ENCODE measurements around the gene DAPK1. TPM values are rescaled to one million over a fixed set of nuclear protein-coding genes. Genes with fewer than 3 reads are reported as not detected.

The DAPK1 gene
- total RNA-seq, 1 donor from 2014 or later: 35.1 TPM

- DNase-seq (ENCODE audit: low read depth) (no peak), FAIRE-seq (no peak)
- H3K4me2 ChIP-seq (ENCODE audit: low read length): no peak overlapping the region
- H3K27me3 Mint-ChIP-seq (ENCODE audit: low read depth, unreplicated experiment): no peaks in the 10 kb centered on the region
- no peak overlapping the region for H3K9ac ChIP-seq (ENCODE audit: low read length)
- H3K4me3 Mint-ChIP-seq (ENCODE audit: unreplicated experiment): no peak overlapping the region
- peaks cover 4% of the 10 kb centered on the region for H4K20me1 ChIP-seq (ENCODE audit: insufficient read depth, low read length)
- H3K36me3 Mint-ChIP-seq (ENCODE audit: low read depth, unreplicated experiment): peaks cover 4% of the 10 kb centered on the region
- H2AFZ ChIP-seq (ENCODE audit: low read depth, low read length): no peak overlapping the region
- TF ChIP-seq CTCF (IDR thresholded peaks at IDR 0.05; ENCODE audit: insufficient read depth, low read depth, low read length): no peak
- TF ChIP-seq EZH2 (IDR thresholded peaks at IDR 0.05; ENCODE audit: insufficient read depth, low read length): no peak
- H3K79me2 ChIP-seq (ENCODE audit: insufficient read depth, low read length): no peaks in the 10 kb centered on the region
- H3K4me1 Mint-ChIP-seq (ENCODE audit: low read depth, unreplicated experiment): peaks cover 17% of the 10 kb centered on the region
- H3K4me1 ChIP-seq (ENCODE audit: insufficient read depth, low read length): peaks cover 12% of the 10 kb centered on the region
- H3K4me3 ChIP-seq (ENCODE audit: insufficient read depth, low read depth, low read length): no peak overlapping the region
- H3K9me3 Mint-ChIP-seq (ENCODE audit: unreplicated experiment): no peaks in the 10 kb centered on the region
- no peak overlapping the region for H3K27ac Mint-ChIP-seq (ENCODE audit: unreplicated experiment)
- no peaks in the 10 kb centered on the region for H3K36me3 ChIP-seq (ENCODE audit: insufficient read depth, low read length)
- no peaks in the 10 kb centered on the region for H3K9me3 ChIP-seq (ENCODE audit: insufficient read depth, low read depth, low read length)
- H3K27ac ChIP-seq (ENCODE audit: low read depth, low read length): no peak overlapping the region
- H3K27me3 ChIP-seq (ENCODE audit: insufficient read depth, low read length): no peaks in the 10 kb centered on the region
Measured at GRCh38 chr9:87549791-87550190, 52.1 kb downstream of the DAPK1 start.

- Mint-ChIP-seq H3K27ac (ENCODE audit: unreplicated experiment) (no peak overlapping the region), H3K4me1 (ENCODE audit: low read depth, unreplicated experiment) (peaks cover 17% of the 10 kb centered on the region), H3K27me3 (ENCODE audit: low read depth, unreplicated experiment) (no peaks in the 10 kb centered on the region), H3K4me3 (ENCODE audit: unreplicated experiment) (no peak overlapping the region), H3K36me3 (ENCODE audit: low read depth, unreplicated experiment) (peaks cover 4% of the 10 kb centered on the region), H3K9me3 (ENCODE audit: unreplicated experiment) (no peaks in the 10 kb centered on the region)
- Histone ChIP-seq H3K4me1 (ENCODE audit: insufficient read depth, low read length) (peaks cover 12% of the 10 kb centered on the region), H3K4me3 (ENCODE audit: insufficient read depth, low read depth, low read length) (no peak overlapping the region), H3K9me3 (ENCODE audit: insufficient read depth, low read depth, low read length) (no peaks in the 10 kb centered on the region), H4K20me1 (ENCODE audit: insufficient read depth, low read length) (peaks cover 4% of the 10 kb centered on the region), H3K36me3 (ENCODE audit: insufficient read depth, low read length) (no peaks in the 10 kb centered on the region), H3K4me2 (ENCODE audit: low read length) (no peak overlapping the region), H2AFZ (ENCODE audit: low read depth, low read length) (no peak overlapping the region), H3K27me3 (ENCODE audit: insufficient read depth, low read length) (no peaks in the 10 kb centered on the region), H3K27ac (ENCODE audit: low read depth, low read length) (no peak overlapping the region), H3K79me2 (ENCODE audit: insufficient read depth, low read length) (no peaks in the 10 kb centered on the region), H3K9ac (ENCODE audit: low read length) (no peak overlapping the region)
- FAIRE-seq (no peak), DNase-seq (ENCODE audit: low read depth) (no peak)
- no peak for TF ChIP-seq CTCF (IDR thresholded peaks at IDR 0.05; ENCODE audit: insufficient read depth, low read depth, low read length)
- no peak for TF ChIP-seq EZH2 (IDR thresholded peaks at IDR 0.05; ENCODE audit: insufficient read depth, low read length)
Measured at GRCh38 chr9:87550253-87550954, 52.7 kb downstream of the DAPK1 start.

GRCh38 chr9:87551772-87552217, 54.1 kb downstream of the DAPK1 start:
- no peak for DNase-seq (ENCODE audit: low read depth)
- H3K27ac Mint-ChIP-seq (ENCODE audit: unreplicated experiment): no peak overlapping the region

More at GRCh38 chr9:87551772-87552217, 54.1 kb downstream of the DAPK1 start:
- no peak for TF ChIP-seq CTCF (IDR thresholded peaks at IDR 0.05; ENCODE audit: insufficient read depth, low read depth, low read length)
- Histone ChIP-seq H4K20me1 (ENCODE audit: insufficient read depth, low read length) (no peaks in the 10 kb centered on the region), H3K9ac (ENCODE audit: low read length) (no peak overlapping the region), H3K4me3 (ENCODE audit: insufficient read depth, low read depth, low read length) (no peak overlapping the region), H3K27ac (ENCODE audit: low read depth, low read length) (no peak overlapping the region), H3K4me1 (ENCODE audit: insufficient read depth, low read length) (peaks cover 2% of the 10 kb centered on the region), H2AFZ (ENCODE audit: low read depth, low read length) (no peak overlapping the region), H3K27me3 (ENCODE audit: insufficient read depth, low read length) (no peaks in the 10 kb centered on the region), H3K79me2 (ENCODE audit: insufficient read depth, low read length) (no peaks in the 10 kb centered on the region), H3K4me2 (ENCODE audit: low read length) (no peak overlapping the region), H3K9me3 (ENCODE audit: insufficient read depth, low read depth, low read length) (no peaks in the 10 kb centered on the region), H3K36me3 (ENCODE audit: insufficient read depth, low read length) (no peaks in the 10 kb centered on the region)
- Mint-ChIP-seq H3K9me3 (ENCODE audit: unreplicated experiment) (no peaks in the 10 kb centered on the region), H3K36me3 (ENCODE audit: low read depth, unreplicated experiment) (peaks cover 4% of the 10 kb centered on the region), H3K4me1 (ENCODE audit: low read depth, unreplicated experiment) (peaks cover 7% of the 10 kb centered on the region), H3K4me3 (ENCODE audit: unreplicated experiment) (no peak overlapping the region), H3K27me3 (ENCODE audit: low read depth, unreplicated experiment) (no peaks in the 10 kb centered on the region)
- FAIRE-seq: no peak
